ENCODE data around the gene VAT1L. TPM values are rescaled to one million over a fixed set of nuclear protein-coding genes. Genes with fewer than 3 reads are reported as not detected.

The VAT1L gene
- total RNA-seq, 1 donor: under 0.01 TPM

DNA sequence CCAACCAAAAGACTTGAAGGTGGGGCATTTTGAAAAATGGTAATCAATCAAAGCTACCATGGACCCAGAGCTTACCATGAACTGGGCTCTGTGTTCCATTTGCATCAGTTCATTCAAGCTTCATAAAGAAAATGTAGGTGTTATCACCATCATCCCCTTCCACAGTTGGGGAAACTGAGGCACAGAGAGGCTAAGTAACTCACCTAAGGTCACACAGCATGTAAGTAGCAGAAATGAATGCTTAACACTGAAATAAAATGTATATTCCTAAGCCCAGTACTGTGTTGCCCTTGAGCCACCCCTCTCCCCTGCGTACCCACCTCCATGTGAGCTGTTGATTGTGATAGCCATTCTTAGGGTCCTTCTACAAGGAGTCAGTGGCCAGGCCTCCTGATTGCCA lies 83.6 kb downstream of the VAT1L start:
- Histone ChIP-seq H3K79me2 (ENCODE audit: insufficient read depth, low read length) (no peaks in the 10 kb centered on the region), H3K27ac (ENCODE audit: low read depth, low read length) (no peak overlapping the region)

DNA sequence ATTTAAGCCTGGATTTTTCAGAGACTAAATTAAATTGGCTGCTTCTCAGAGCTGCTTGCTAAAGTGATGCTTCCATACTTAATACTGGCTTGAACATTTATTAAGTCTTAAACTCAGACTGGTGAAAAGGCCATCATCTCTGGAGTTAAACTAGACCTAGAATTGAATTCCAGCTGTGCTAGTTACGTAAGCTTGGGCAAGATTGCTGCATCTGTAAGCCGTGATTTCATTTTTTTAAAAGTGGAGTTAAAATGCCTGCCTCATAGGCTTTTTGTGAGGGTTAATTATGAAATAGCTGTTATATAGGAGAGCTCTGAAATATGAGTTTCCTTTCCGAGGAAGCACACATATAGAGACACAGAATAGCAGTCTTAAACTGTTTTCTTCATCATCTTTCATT lies 84.7 kb downstream of the VAT1L start:
- no peaks in the 10 kb centered on the region for H3K79me2 ChIP-seq (ENCODE audit: insufficient read depth, low read length)
- H2AFZ ChIP-seq (ENCODE audit: low read length): no peak overlapping the region
- TF ChIP-seq, protein P1, sequence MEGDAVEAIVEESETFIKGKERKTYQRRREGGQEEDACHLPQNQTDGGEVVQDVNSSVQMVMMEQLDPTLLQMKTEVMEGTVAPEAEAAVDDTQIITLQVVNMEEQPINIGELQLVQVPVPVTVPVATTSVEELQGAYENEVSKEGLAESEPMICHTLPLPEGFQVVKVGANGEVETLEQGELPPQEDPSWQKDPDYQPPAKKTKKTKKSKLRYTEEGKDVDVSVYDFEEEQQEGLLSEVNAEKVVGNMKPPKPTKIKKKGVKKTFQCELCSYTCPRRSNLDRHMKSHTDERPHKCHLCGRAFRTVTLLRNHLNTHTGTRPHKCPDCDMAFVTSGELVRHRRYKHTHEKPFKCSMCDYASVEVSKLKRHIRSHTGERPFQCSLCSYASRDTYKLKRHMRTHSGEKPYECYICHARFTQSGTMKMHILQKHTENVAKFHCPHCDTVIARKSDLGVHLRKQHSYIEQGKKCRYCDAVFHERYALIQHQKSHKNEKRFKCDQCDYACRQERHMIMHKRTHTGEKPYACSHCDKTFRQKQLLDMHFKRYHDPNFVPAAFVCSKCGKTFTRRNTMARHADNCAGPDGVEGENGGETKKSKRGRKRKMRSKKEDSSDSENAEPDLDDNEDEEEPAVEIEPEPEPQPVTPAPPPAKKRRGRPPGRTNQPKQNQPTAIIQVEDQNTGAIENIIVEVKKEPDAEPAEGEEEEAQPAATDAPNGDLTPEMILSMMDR (IDR thresholded peaks at IDR 0.05; ENCODE audit: extremely low read depth, low read depth, low read length): no peak
- no peaks in the 10 kb centered on the region for H3K27me3 ChIP-seq (ENCODE audit: insufficient read depth, low read length)
- no peak for DNase-seq (ENCODE audit: insufficient read length, low spot score, missing footprints)
- no peaks in the 10 kb centered on the region for H4K20me1 ChIP-seq (ENCODE audit: insufficient read depth, low read length)
- H3K9me3 ChIP-seq (ENCODE audit: low read depth, low read length): no peaks in the 10 kb centered on the region
- H3K36me3 ChIP-seq (ENCODE audit: insufficient read depth, low read length): no peaks in the 10 kb centered on the region
- no peak overlapping the region for H3K4me3 ChIP-seq (ENCODE audit: insufficient read depth, low read length)
- no peaks in the 10 kb centered on the region for H3K4me1 ChIP-seq (ENCODE audit: insufficient read depth, low read length)
- H3K27ac ChIP-seq (ENCODE audit: low read depth, low read length): no peak overlapping the region
- H3K4me2 ChIP-seq (ENCODE audit: insufficient read depth, low read length): no peak overlapping the region

More for the DNA sequence above, 83.6 kb downstream of the VAT1L start:
- no peak for DNase-seq (ENCODE audit: insufficient read length, low spot score, missing footprints)
- Histone ChIP-seq H4K20me1 (ENCODE audit: insufficient read depth, low read length) (no peaks in the 10 kb centered on the region), H2AFZ (ENCODE audit: low read length) (no peak overlapping the region), H3K4me3 (ENCODE audit: insufficient read depth, low read length) (no peak overlapping the region), H3K4me1 (ENCODE audit: insufficient read depth, low read length) (no peaks in the 10 kb centered on the region), H3K36me3 (ENCODE audit: insufficient read depth, low read length) (no peaks in the 10 kb centered on the region), H3K9me3 (ENCODE audit: low read depth, low read length) (no peaks in the 10 kb centered on the region), H3K4me2 (ENCODE audit: insufficient read depth, low read length) (no peak overlapping the region), H3K27me3 (ENCODE audit: insufficient read depth, low read length) (no peaks in the 10 kb centered on the region)
- TF ChIP-seq, protein P1 (IDR thresholded peaks at IDR 0.05; ENCODE audit: extremely low read depth, low read depth, low read length): no peak

DNA sequence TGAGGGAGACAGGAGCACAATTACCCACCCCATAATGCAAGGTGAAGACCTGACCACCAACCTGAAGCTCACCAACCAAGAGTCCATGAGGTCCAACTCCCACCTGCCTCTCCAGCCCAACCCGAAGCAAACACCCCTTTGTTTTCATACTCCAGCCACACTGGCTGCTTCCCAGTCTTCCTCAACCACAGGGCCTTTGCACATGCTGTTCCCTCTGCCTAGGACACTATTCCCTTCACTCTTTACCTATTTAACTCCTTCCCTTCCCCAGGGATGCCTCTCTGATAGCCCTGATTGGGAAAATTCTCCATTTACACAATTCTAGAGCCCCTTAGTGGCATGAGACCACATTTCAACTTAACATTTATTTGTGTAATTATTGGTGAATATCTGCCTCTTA lies 86.0 kb downstream of the VAT1L start:
- Histone ChIP-seq H3K27me3 (ENCODE audit: insufficient read depth, low read length) (no peaks in the 10 kb centered on the region), H4K20me1 (ENCODE audit: insufficient read depth, low read length) (no peaks in the 10 kb centered on the region), H3K4me1 (ENCODE audit: insufficient read depth, low read length) (no peaks in the 10 kb centered on the region), H3K4me2 (ENCODE audit: insufficient read depth, low read length) (no peak overlapping the region), H3K79me2 (ENCODE audit: insufficient read depth, low read length) (no peaks in the 10 kb centered on the region), H3K36me3 (ENCODE audit: insufficient read depth, low read length) (no peaks in the 10 kb centered on the region), H3K9me3 (ENCODE audit: low read depth, low read length) (no peaks in the 10 kb centered on the region), H3K4me3 (ENCODE audit: insufficient read depth, low read length) (no peak overlapping the region), H2AFZ (ENCODE audit: low read length) (no peak overlapping the region), H3K27ac (ENCODE audit: low read depth, low read length) (no peak overlapping the region)
- TF ChIP-seq, protein P1 (IDR thresholded peaks at IDR 0.05; ENCODE audit: extremely low read depth, low read depth, low read length): no peak
- no peak for DNase-seq (ENCODE audit: insufficient read length, low spot score, missing footprints)

DNA sequence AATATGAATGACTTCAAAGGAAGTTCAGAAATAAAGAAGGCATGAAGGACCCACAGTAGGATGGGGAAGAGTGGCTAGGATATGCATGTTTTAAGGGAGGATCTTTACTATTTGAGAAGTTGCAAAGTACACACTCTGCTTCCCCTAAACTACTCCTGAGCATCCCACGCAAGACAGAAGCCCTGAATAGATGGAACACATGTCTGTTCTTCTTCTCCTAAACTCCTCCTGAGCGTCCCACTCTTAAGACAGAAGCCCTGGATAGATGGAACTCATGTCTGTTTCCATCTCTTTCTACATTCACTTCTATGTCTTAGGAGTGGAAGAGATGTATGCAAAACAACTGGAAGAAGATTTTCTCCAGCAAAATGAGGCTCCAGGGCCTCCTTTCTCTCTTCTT lies 88.4 kb downstream of the VAT1L start:
- no peak for DNase-seq (ENCODE audit: insufficient read length, low spot score, missing footprints)
- Histone ChIP-seq H3K27me3 (ENCODE audit: insufficient read depth, low read length) (no peaks in the 10 kb centered on the region), H3K27ac (ENCODE audit: low read depth, low read length) (no peak overlapping the region), H3K4me2 (ENCODE audit: insufficient read depth, low read length) (no peak overlapping the region), H3K36me3 (ENCODE audit: insufficient read depth, low read length) (no peaks in the 10 kb centered on the region), H3K4me1 (ENCODE audit: insufficient read depth, low read length) (no peaks in the 10 kb centered on the region), H3K4me3 (ENCODE audit: insufficient read depth, low read length) (no peak overlapping the region), H3K9me3 (ENCODE audit: low read depth, low read length) (no peaks in the 10 kb centered on the region), H2AFZ (ENCODE audit: low read length) (no peak overlapping the region), H4K20me1 (ENCODE audit: insufficient read depth, low read length) (no peaks in the 10 kb centered on the region), H3K79me2 (ENCODE audit: insufficient read depth, low read length) (no peaks in the 10 kb centered on the region)
- TF ChIP-seq, protein P1 (IDR thresholded peaks at IDR 0.05; ENCODE audit: extremely low read depth, low read depth, low read length): no peak
